Brain pericyte (primary cell): Measurements from ENCODE around the gene NDUFAF2.
"Not testable (repeated sequence)": the region's sequence is repeated elsewhere in the genome, so short reads cannot be mapped to it uniquely, and the experiment has no call there.

Experiments used
- DNase-seq: peaks from one replicate; pipeline ENCODE4 v3.0.0-alpha.2; 2012; ENCODE audit warnings: low read depth, low spot score

NDUFAF2 gene

GRCh38 chr5:61176631-61177030, 231.6 kb downstream of the NDUFAF2 start:
- no peak for DNase-seq

- DNase-seq: no peak
These were observed 232.1 kb downstream of the NDUFAF2 start for GRCh38 chr5:61177070-61177469.

GRCh38 chr5:61177716-61178115, 232.7 kb downstream of the NDUFAF2 start:
- DNase-seq: no peak

GRCh38 chr5:61178702-61179101, 233.7 kb downstream of the NDUFAF2 start:
- no peak for DNase-seq

- no peak for DNase-seq
These were observed 235.9 kb downstream of the NDUFAF2 start for GRCh38 chr5:61180886-61181285.

- DNase-seq: no peak
These were observed 237.4 kb downstream of the NDUFAF2 start for GRCh38 chr5:61182449-61182848.

- no peak for DNase-seq
These were observed 238.5 kb downstream of the NDUFAF2 start for GRCh38 chr5:61183538-61183937.

- DNase-seq: no peak
These were observed 239.7 kb downstream of the NDUFAF2 start for GRCh38 chr5:61184708-61185107.

- no peak for DNase-seq
These were observed 241.6 kb downstream of the NDUFAF2 start for GRCh38 chr5:61186634-61187033.

- not testable (repeated sequence) for DNase-seq
These were observed 242.3 kb downstream of the NDUFAF2 start for GRCh38 chr5:61187352-61187751.

GRCh38 chr5:61187826-61188225, 242.8 kb downstream of the NDUFAF2 start:
- DNase-seq: not testable (repeated sequence)

- no peak for DNase-seq
These were observed 253.6 kb downstream of the NDUFAF2 start for GRCh38 chr5:61198606-61199005.

- DNase-seq: no peak
These were observed 255.7 kb downstream of the NDUFAF2 start for GRCh38 chr5:61200582-61201155.

- no peak for DNase-seq
These were observed 257.2 kb downstream of the NDUFAF2 start for GRCh38 chr5:61202213-61202612.
